ENCODE measurements around the gene CCL14.
"Not testable (repeated sequence)": the region's sequence is repeated elsewhere in the genome, so short reads cannot be mapped to it uniquely, and the experiment has no call there.

The CCL14 gene

GRCh38 chr17:35986643-35987042, at the start of gene CCL14:
TSS of gene CCL14 (minus strand) at chr17:35986729. CDS start at chr17:35986649, 80 bp downstream.
- DNase-seq (ENCODE audit: low read depth in 2 of 2) = no peak

- DNase-seq (ENCODE audit: low read depth in 2 of 2) = no peak
Observed at GRCh38 chr17:36036235-36036634, 49.7 kb upstream of the CCL14 start.

- no peak for DNase-seq (ENCODE audit: low read depth in 2 of 2)
Observed at GRCh38 chr17:36034127-36034526, 47.6 kb upstream of the CCL14 start.

- no peak for DNase-seq (ENCODE audit: low read depth in 2 of 2)
Observed at GRCh38 chr17:36030956-36031355, 44.4 kb upstream of the CCL14 start.

- DNase-seq (ENCODE audit: low read depth in 2 of 2) = no peak
Observed at GRCh38 chr17:36027761-36028160, 41.2 kb upstream of the CCL14 start.

- DNase-seq (ENCODE audit: low read depth in 2 of 2) = no peak
Observed at GRCh38 chr17:36024106-36024869, 37.8 kb upstream of the CCL14 start.

GRCh38 chr17:36019423-36019822, 32.9 kb upstream of the CCL14 start:
- no peak for DNase-seq (ENCODE audit: low read depth in 2 of 2)

GRCh38 chr17:36017799-36018198, 31.3 kb upstream of the CCL14 start, which contains the start of gene CCL23:
TSS of gene CCL23 (minus strand) at chr17:36017972. CDS start at chr17:36017897, 75 bp downstream.
- no peak for DNase-seq (ENCODE audit: low read depth in 2 of 2)

GRCh38 chr17:36016555-36016954, 30.0 kb upstream of the CCL14 start:
- no peak for DNase-seq (ENCODE audit: low read depth in 2 of 2)

- DNase-seq (ENCODE audit: low read depth in 2 of 2) = not testable (repeated sequence)
Observed at GRCh38 chr17:36015895-36016294, 29.4 kb upstream of the CCL14 start.

GRCh38 chr17:36014946-36015345, 28.4 kb upstream of the CCL14 start:
- DNase-seq (ENCODE audit: low read depth in 2 of 2) = no peak

GRCh38 chr17:36011201-36011600, 24.7 kb upstream of the CCL14 start:
- no peak for DNase-seq (ENCODE audit: low read depth in 2 of 2)

- no peak for DNase-seq (ENCODE audit: low read depth in 2 of 2)
Observed at GRCh38 chr17:36008998-36009665, 22.6 kb upstream of the CCL14 start.

GRCh38 chr17:36004594-36005108, 18.1 kb upstream of the CCL14 start:
- no peak for DNase-seq (ENCODE audit: low read depth in 2 of 2)

- DNase-seq (ENCODE audit: low read depth in 2 of 2) = no peak
Observed at GRCh38 chr17:36002631-36003030, 16.1 kb upstream of the CCL14 start.

GRCh38 chr17:36001862-36002603, 15.5 kb upstream of the CCL14 start:
- no peak for DNase-seq (ENCODE audit: low read depth in 2 of 2)

GRCh38 chr17:36001110-36001771, 14.7 kb upstream of the CCL14 start, which contains the start of gene CCL15:
TSS of gene CCL15 (minus strand) at chr17:36001553. CDS start at chr17:36001492, 61 bp downstream.
- DNase-seq (ENCODE audit: low read depth in 2 of 2) = no peak

- no peak for DNase-seq (ENCODE audit: low read depth in 2 of 2)
Observed at GRCh38 chr17:36000732-36001109, 14.2 kb upstream of the CCL14 start.

- no peak for DNase-seq (ENCODE audit: low read depth in 2 of 2)
Observed at GRCh38 chr17:35998756-35999155, 12.2 kb upstream of the CCL14 start.

GRCh38 chr17:35998018-35998545, 11.6 kb upstream of the CCL14 start:
- no peak for DNase-seq (ENCODE audit: low read depth in 2 of 2)

- DNase-seq (ENCODE audit: low read depth in 2 of 2) = not testable (repeated sequence)
Observed at GRCh38 chr17:35995346-35995745, 8.8 kb upstream of the CCL14 start.
